D721Med (cell line): ENCODE measurements around the gene ICAM3.

Experiments used
- DNase-seq: peaks from one replicate; pipeline ENCODE4 v3.0.0; 2011; ENCODE audit warnings: low spot score; ENCODE audit not compliant: insufficient read length
- FAIRE-seq: peaks from 2 replicates; lab custom pipeline; 2011; peaks lifted over from hg19 to GRCh38; lab: Jason Lieb, UNC
- CTCF ChIP-seq: IDR thresholded peaks from 2 replicates; pipeline ENCODE4 v1.5.1; 2012; ENCODE audit warnings: mild to moderate bottlenecking, control low read depth; ENCODE audit not compliant: insufficient read depth; ENCODE audit errors: missing control alignments

The ICAM3 gene

GRCh38 chr19:10362259-10362658 lies 22.8 kb upstream of the ICAM3 start:
- DNase-seq (no peak), FAIRE-seq (no peak)
- TF ChIP-seq CTCF, result no peak

GRCh38 chr19:10361569-10362011 lies 22.2 kb upstream of the ICAM3 start:
- no peak for TF ChIP-seq CTCF
- FAIRE-seq, result no peak
- DNase-seq, result no peak

- TF ChIP-seq CTCF, result no peak
- DNase-seq, result no peak
- no peak for FAIRE-seq
Observed at GRCh38 chr19:10356431-10356830, 17.0 kb upstream of the ICAM3 start.

GRCh38 chr19:10353793-10354391 lies 14.5 kb upstream of the ICAM3 start:
- FAIRE-seq (no peak), DNase-seq (no peak)
- TF ChIP-seq CTCF, result no peak

- FAIRE-seq, result no peak
- no peak for DNase-seq
Observed at GRCh38 chr19:10352764-10353671, 13.6 kb upstream of the ICAM3 start.

GRCh38 chr19:10346509-10346908 lies 7.1 kb upstream of the ICAM3 start:
- TF ChIP-seq CTCF, result no peak
- DNase-seq (no peak), FAIRE-seq (no peak)

More at GRCh38 chr19:10352764-10353671, 13.6 kb upstream of the ICAM3 start:
- no peak for TF ChIP-seq CTCF
